ENCODE data around the gene HOXB9.

- TF ChIP-seq CTCF (IDR thresholded peaks at IDR 0.05 in 2 of 3, conservative IDR thresholded peaks at IDR 0.05 in 1 of 3; ENCODE audit: control insufficient read depth in 2 of 3, extremely low read depth in 1 of 3, insufficient read depth in 1 of 3, low read depth in 3 of 3, low read length in 3 of 3) = no peak
- no peak for TF ChIP-seq EP300 (IDR thresholded peaks at IDR 0.05; ENCODE audit: borderline replicate concordance in 1 of 2, control insufficient read depth in 1 of 2, low read depth in 2 of 2, low read length in 2 of 2)
- TF ChIP-seq ZBTB33 (IDR thresholded peaks at IDR 0.05) = no peak
- no peak for TF ChIP-seq SIN3A (IDR thresholded peaks at IDR 0.05; ENCODE audit: low read depth, low read length)
Measured at GRCh38 chr17:48575673-48576478, 50.3 kb downstream of the HOXB9 start.
